ENCODE results near the gene MAP4. TPM values are rescaled to one million over a fixed set of nuclear protein-coding genes. Genes with fewer than 3 reads are reported as not detected.
"Not testable (repeated sequence)": the region's sequence is repeated elsewhere in the genome, so short reads cannot be mapped to it uniquely, and the experiment has no call there.

The MAP4 gene
- total RNA-seq (2014; rRNA removed; shearing (Covaris generic)), result 74.8 and 88.0 TPM in 2 replicates

- peak in 1 of 2 experiments; percentile 30 for DNase-seq (ENCODE audit: low read depth in 1 of 2, low spot score in 2 of 2)
- Histone ChIP-seq H3K27ac (peak within 1 kb of the TSS; percentile 35), H3K9me3 (replicated peaks) (no peaks in the 10 kb centered on the region), H3K4me1 (replicated peaks) (peaks cover 45% of the 10 kb centered on the region), H3K36me3 (peaks cover 20% of the 10 kb centered on the region), H3K27me3 (replicated peaks) (no peaks in the 10 kb centered on the region; the same call in 1 of the 2 replicates), H3K4me3 (no peak within 1 kb of the TSS)
Observed at GRCh38 chr3:48016301-48016973, at the start of gene MAP4. Gene MAP4 (minus strand): TSS chr3:48016416. CDS start chr3:47998860, 17,556 bp downstream.

GRCh38 chr3:48065035-48065434, 48.8 kb upstream of the MAP4 start:
- H3K4me1 ChIP-seq (replicated peaks), result peaks cover 10% of the 10 kb centered on the region
- H3K27ac ChIP-seq, result no peak overlapping the region
- no peak for DNase-seq (ENCODE audit: low read depth in 1 of 2, low spot score in 2 of 2)
- H3K4me3 ChIP-seq, result no peak overlapping the region
- peaks cover 15% of the 10 kb centered on the region for H3K36me3 ChIP-seq
- H3K9me3 ChIP-seq (replicated peaks), result no peaks in the 10 kb centered on the region
- no peaks in the 10 kb centered on the region for H3K27me3 ChIP-seq (replicated peaks)

- H3K4me1 ChIP-seq (replicated peaks), result peaks cover 10% of the 10 kb centered on the region
- peaks cover 8% of the 10 kb centered on the region for H3K36me3 ChIP-seq
- DNase-seq (ENCODE audit: low read depth in 1 of 2, low spot score in 2 of 2), result no peak
- no peak overlapping the region for H3K27ac ChIP-seq
- H3K4me3 ChIP-seq, result no peak overlapping the region
- H3K27me3 ChIP-seq (replicated peaks), result no peaks in the 10 kb centered on the region
- no peaks in the 10 kb centered on the region for H3K9me3 ChIP-seq (replicated peaks)
Observed at GRCh38 chr3:48064292-48064829, 48.1 kb upstream of the MAP4 start.

GRCh38 chr3:48061586-48061985, 45.4 kb upstream of the MAP4 start:
- H3K4me3 ChIP-seq; DNase-seq (ENCODE audit: low read depth in 1 of 2, low spot score in 2 of 2); H3K9me3 ChIP-seq (replicated peaks); H3K27ac ChIP-seq; H3K27me3 ChIP-seq (replicated peaks): not testable (repeated sequence)
- peaks cover 21% of the 10 kb centered on the region for H3K4me1 ChIP-seq (replicated peaks)
- peaks cover 11% of the 10 kb centered on the region; the same call in 1 of the 2 replicates for H3K36me3 ChIP-seq

GRCh38 chr3:48058091-48058490, 41.9 kb upstream of the MAP4 start:
- Histone ChIP-seq H3K27ac (no peak overlapping the region), H3K9me3 (replicated peaks) (no peaks in the 10 kb centered on the region), H3K27me3 (replicated peaks) (no peaks in the 10 kb centered on the region), H3K36me3 (peaks cover 5% of the 10 kb centered on the region; the same call in 1 of the 2 replicates), H3K4me1 (replicated peaks) (peaks cover 11% of the 10 kb centered on the region), H3K4me3 (no peak overlapping the region)
- DNase-seq (ENCODE audit: low read depth in 1 of 2, low spot score in 2 of 2), result no peak

- Histone ChIP-seq H3K36me3 (peaks cover 5% of the 10 kb centered on the region; the same call in 1 of the 2 replicates), H3K9me3 (replicated peaks) (no peaks in the 10 kb centered on the region), H3K4me1 (replicated peaks) (peaks cover 11% of the 10 kb centered on the region), H3K27ac (no peak overlapping the region), H3K27me3 (replicated peaks) (no peaks in the 10 kb centered on the region), H3K4me3 (no peak overlapping the region)
- no peak for DNase-seq (ENCODE audit: low read depth in 1 of 2, low spot score in 2 of 2)
Observed at GRCh38 chr3:48057521-48057920, 41.3 kb upstream of the MAP4 start.

GRCh38 chr3:48047841-48048464, 31.7 kb upstream of the MAP4 start:
- H3K4me3 ChIP-seq, result no peak overlapping the region
- H3K4me1 ChIP-seq (replicated peaks), result peaks cover 2% of the 10 kb centered on the region
- no peaks in the 10 kb centered on the region for H3K27me3 ChIP-seq (replicated peaks)
- DNase-seq (ENCODE audit: low read depth in 1 of 2, low spot score in 2 of 2), result no peak
- no peaks in the 10 kb centered on the region for H3K9me3 ChIP-seq (replicated peaks)
- H3K27ac ChIP-seq, result no peak overlapping the region
- peaks cover 36% of the 10 kb centered on the region for H3K36me3 ChIP-seq

- no peaks in the 10 kb centered on the region for H3K9me3 ChIP-seq (replicated peaks)
- peaks cover 20% of the 10 kb centered on the region for H3K36me3 ChIP-seq
- H3K4me1 ChIP-seq (replicated peaks), result peaks cover 41% of the 10 kb centered on the region
- H3K27me3 ChIP-seq (replicated peaks), result no peaks in the 10 kb centered on the region
- H3K4me3 ChIP-seq, result no peak overlapping the region
- no peak overlapping the region for H3K27ac ChIP-seq
- DNase-seq (ENCODE audit: low read depth in 1 of 2, low spot score in 2 of 2), result no peak
Observed at GRCh38 chr3:48042071-48042760, 26.0 kb upstream of the MAP4 start.

GRCh38 chr3:48039487-48040190, 23.4 kb upstream of the MAP4 start:
- Histone ChIP-seq H3K9me3 (replicated peaks) (no peaks in the 10 kb centered on the region), H3K27me3 (replicated peaks) (no peaks in the 10 kb centered on the region), H3K27ac (peak overlapping the region; percentile 96), H3K4me1 (replicated peaks) (peaks cover 48% of the 10 kb centered on the region), H3K36me3 (peaks cover 10% of the 10 kb centered on the region), H3K4me3 (no peak overlapping the region)
- DNase-seq (ENCODE audit: low read depth in 1 of 2, low spot score in 2 of 2), result peak in 1 of 2 experiments; percentile 89

- Histone ChIP-seq H3K4me3 (no peak overlapping the region), H3K36me3 (peaks cover 10% of the 10 kb centered on the region), H3K9me3 (replicated peaks) (no peaks in the 10 kb centered on the region), H3K27me3 (replicated peaks) (no peaks in the 10 kb centered on the region), H3K4me1 (replicated peaks) (peaks cover 55% of the 10 kb centered on the region), H3K27ac (peak overlapping the region; percentile 96)
- peak; percentile 47 to 88 for DNase-seq (ENCODE audit: low read depth in 1 of 2, low spot score in 2 of 2)
Observed at GRCh38 chr3:48038971-48039481, 22.8 kb upstream of the MAP4 start.

- H3K36me3 ChIP-seq, result peaks cover 5% of the 10 kb centered on the region; the same call in 1 of the 2 replicates
- peak in 1 of 2 experiments; percentile 70 for DNase-seq (ENCODE audit: low read depth in 1 of 2, low spot score in 2 of 2)
- H3K9me3 ChIP-seq (replicated peaks), result no peaks in the 10 kb centered on the region
- H3K4me3 ChIP-seq, result no peak overlapping the region
- peak overlapping the region; percentile 77 for H3K27ac ChIP-seq
- H3K27me3 ChIP-seq (replicated peaks), result no peaks in the 10 kb centered on the region
- peaks cover 44% of the 10 kb centered on the region for H3K4me1 ChIP-seq (replicated peaks)
Observed at GRCh38 chr3:48034000-48034516, 17.8 kb upstream of the MAP4 start.

GRCh38 chr3:48030188-48030587, 14.0 kb upstream of the MAP4 start:
- no peak for DNase-seq (ENCODE audit: low read depth in 1 of 2, low spot score in 2 of 2)
- Histone ChIP-seq H3K4me3 (no peak overlapping the region), H3K4me1 (replicated peaks) (peaks cover 25% of the 10 kb centered on the region), H3K27ac (no peak overlapping the region), H3K9me3 (replicated peaks) (no peaks in the 10 kb centered on the region), H3K36me3 (no peaks in the 10 kb centered on the region), H3K27me3 (replicated peaks) (no peaks in the 10 kb centered on the region)
